ENCODE data around the gene SNX19. TPM values are rescaled to one million over a fixed set of nuclear protein-coding genes. Genes with fewer than 3 reads are reported as not detected.
A peak's percentile ranks its signal among the peaks of the same experiment; 100 is the strongest.
"Not testable (repeated sequence)": the region's sequence is repeated elsewhere in the genome, so short reads cannot be mapped to it uniquely, and the experiment has no call there.

SNX19 gene
- total RNA-seq, 2 experiments from 2014 or later = 22.7 to 29.5 TPM

DNA sequence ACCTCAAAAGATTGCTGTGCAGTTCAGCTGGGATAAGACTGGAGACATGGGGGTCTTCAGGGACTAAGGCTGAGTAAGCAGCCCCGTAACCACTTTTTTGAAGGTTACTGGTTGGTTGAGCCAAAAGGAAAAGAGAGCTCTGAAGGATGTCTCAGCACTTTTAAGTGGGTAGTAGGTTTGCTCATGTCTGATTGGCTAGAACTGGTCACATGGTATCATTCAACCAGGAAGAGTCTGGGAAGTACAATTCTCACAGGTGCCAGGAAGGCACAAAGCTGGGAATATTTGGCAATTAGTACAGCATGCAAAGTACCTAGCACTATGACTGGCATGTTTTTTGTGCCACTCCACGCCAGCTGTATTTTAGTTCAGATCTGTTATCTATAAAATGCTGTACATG lies 58.1 kb downstream of the SNX19 start:
- Mint-ChIP-seq H3K9me3 (ENCODE audit: low read depth) (peaks cover 5% of the 10 kb centered on the region), H3K27ac (no peak overlapping the region), H3K4me1 (no peaks in the 10 kb centered on the region), H3K27me3 (peaks cover 11% of the 10 kb centered on the region), H3K4me3 (no peak overlapping the region), H3K36me3 (ENCODE audit: low read depth) (no peaks in the 10 kb centered on the region)
- DNase-seq = no peak
- no peak for ATAC-seq
- ChIA-PET POLR2A (no interaction called here), CTCF (interaction anchor here (1.0 to 12.1 kb wide), 5 partner anchors 16 to 424 kb away, joined by 3 to 256 read pairs (median 3); no protein-coding TSS in a partner anchor)
- intact Hi-C loops (cut with DNase I, micrococcal nuclease) = no loop called here

DNA sequence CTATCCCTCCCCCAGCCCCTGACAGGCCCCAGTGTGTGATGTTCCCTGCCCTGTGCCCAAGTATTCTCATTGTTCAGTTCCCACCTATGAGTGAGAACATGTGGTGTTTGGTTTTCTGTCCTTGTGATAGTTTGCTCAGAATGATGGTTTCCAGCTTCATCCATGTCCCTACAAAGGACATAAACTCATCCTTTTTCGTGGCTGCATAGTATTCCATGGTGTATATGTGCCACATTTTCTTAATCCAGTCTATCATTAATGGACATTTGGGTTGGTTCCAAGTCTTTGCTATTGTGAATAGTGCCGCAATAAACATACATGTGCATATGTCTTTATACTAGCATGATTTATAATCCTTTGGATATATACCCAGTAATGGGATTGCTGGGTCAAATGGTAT lies 60.6 kb downstream of the SNX19 start:
- H3K9me3 Mint-ChIP-seq (ENCODE audit: low read depth); POLR2A ChIA-PET; CTCF ChIA-PET; H3K27ac Mint-ChIP-seq; H3K4me1 Mint-ChIP-seq; H3K4me3 Mint-ChIP-seq; H3K36me3 Mint-ChIP-seq (ENCODE audit: low read depth); intact Hi-C loops (cut with DNase I, micrococcal nuclease); DNase-seq; ATAC-seq: not testable (repeated sequence)
- peaks cover 11% of the 10 kb centered on the region for H3K27me3 Mint-ChIP-seq

DNA sequence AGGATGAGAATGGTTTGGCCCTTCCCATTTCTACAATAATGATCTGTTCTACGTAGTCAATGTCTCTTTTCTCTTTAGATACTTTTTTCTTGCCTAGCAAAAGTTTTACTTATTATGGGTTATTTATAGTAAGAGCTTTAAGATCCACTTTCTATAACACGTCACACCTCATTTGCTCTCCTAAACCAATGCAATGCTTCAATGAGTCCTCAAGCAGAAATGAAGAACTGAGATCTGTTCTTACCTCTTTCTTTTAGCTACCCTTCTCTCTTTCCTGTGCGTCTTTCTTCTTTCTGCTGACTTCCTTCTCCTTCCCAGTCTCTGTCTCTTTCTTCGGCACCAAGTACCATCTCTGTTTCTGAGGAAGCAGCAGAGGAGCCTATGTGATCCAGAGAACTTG lies 61.8 kb downstream of the SNX19 start:
- ChIA-PET POLR2A (no interaction called here), CTCF (interaction anchor here (0.9 kb wide), 1 partner anchor 16 kb away, joined by 3 read pairs; no protein-coding TSS in a partner anchor)
- no peak overlapping the region for H3K27ac Mint-ChIP-seq
- ATAC-seq (no peak), DNase-seq (no peak)
- H3K4me3 Mint-ChIP-seq = no peak overlapping the region
- peaks cover 5% of the 10 kb centered on the region for H3K9me3 Mint-ChIP-seq (ENCODE audit: low read depth)
- no peaks in the 10 kb centered on the region for H3K36me3 Mint-ChIP-seq (ENCODE audit: low read depth)
- intact Hi-C loops (cut with DNase I, micrococcal nuclease) = no loop called here
- H3K27me3 Mint-ChIP-seq = peaks cover 11% of the 10 kb centered on the region
- no peaks in the 10 kb centered on the region for H3K4me1 Mint-ChIP-seq

DNA sequence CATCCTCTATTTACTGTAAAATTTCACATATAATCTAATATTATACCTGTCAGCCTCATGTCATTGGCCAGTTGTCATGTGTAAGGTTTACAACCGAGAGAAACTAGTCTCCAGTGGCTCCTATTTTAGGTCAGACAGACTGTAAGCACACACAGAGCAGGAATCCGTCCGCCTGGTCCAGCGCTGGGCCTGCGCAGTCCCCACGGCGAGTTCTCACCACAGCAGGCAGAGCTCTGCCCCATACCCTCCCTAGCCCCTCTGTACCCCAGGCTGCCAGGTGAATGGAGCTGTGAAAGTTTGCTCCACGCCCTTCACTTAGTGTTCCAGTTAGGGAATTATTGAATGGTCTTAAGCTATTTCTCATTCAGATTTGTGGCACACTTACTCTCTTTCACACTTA lies 63.7 kb downstream of the SNX19 start:
- DNase-seq = no peak
- no peaks in the 10 kb centered on the region for H3K36me3 Mint-ChIP-seq (ENCODE audit: low read depth)
- ChIA-PET POLR2A (no interaction called here), CTCF (interaction anchor here (0.6 to 3.5 kb wide), 4 partner anchors 10 to 421 kb away, joined by 4 to 21 read pairs (median 5); no protein-coding TSS in a partner anchor)
- peaks cover 11% of the 10 kb centered on the region for H3K27me3 Mint-ChIP-seq
- no peak overlapping the region for H3K4me3 Mint-ChIP-seq
- H3K27ac Mint-ChIP-seq = no peak overlapping the region
- no peak for ATAC-seq
- H3K9me3 Mint-ChIP-seq (ENCODE audit: low read depth) = peaks cover 5% of the 10 kb centered on the region
- no peaks in the 10 kb centered on the region for H3K4me1 Mint-ChIP-seq
- intact Hi-C loops (cut with DNase I, micrococcal nuclease) = no loop called here

DNA sequence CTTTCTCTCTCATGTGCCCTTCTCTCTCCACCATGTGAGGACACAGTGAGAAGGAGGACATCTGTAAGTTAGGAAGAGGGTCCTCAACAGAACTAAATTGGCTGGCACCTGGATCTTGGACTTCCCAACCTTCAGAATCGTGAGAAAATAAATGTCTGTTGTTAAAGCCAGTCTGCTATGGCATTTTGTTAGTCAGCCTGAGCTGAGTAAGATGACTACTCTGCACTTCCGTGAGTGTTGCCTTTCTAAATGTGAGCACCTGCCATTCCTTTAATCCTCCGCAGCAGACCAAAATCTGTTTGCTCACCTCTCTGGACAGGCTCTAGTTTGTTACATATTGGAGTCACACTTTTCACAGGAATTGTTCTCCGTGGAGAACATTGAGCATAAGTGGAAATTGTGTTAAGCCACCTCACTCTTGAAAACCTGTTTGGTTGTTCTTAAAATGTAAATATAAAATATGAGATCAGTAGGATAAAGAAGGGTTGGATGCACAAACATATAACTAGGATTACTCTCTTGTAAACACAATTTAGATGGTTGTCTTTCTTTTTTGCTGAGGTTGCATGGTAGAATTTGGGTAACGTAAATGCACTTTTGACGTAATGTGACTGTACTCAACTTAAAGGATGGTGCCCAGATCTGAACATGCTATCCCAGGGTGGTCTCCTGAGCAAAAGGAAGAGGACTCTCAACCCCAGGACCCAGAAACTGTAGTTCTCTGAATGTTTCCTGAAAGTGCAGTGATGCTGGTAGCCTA lies 65.9 kb downstream of the SNX19 start:
- H3K36me3 Mint-ChIP-seq (ENCODE audit: low read depth) = no peaks in the 10 kb centered on the region
- no peak for DNase-seq
- intact Hi-C loops (cut with DNase I, micrococcal nuclease) = no loop called here
- no peak for ATAC-seq
- peaks cover 3% of the 10 kb centered on the region for H3K27me3 Mint-ChIP-seq
- POLR2A ChIA-PET = no interaction called here
- H3K9me3 Mint-ChIP-seq (ENCODE audit: low read depth) = no peaks in the 10 kb centered on the region
- CTCF ChIA-PET = interaction anchor here (3.5 kb wide), 1 partner anchor 12 kb away, joined by 21 read pairs; no protein-coding TSS in a partner anchor
- no peaks in the 10 kb centered on the region for H3K4me1 Mint-ChIP-seq
- no peak overlapping the region for H3K4me3 Mint-ChIP-seq
- no peak overlapping the region for H3K27ac Mint-ChIP-seq

DNA sequence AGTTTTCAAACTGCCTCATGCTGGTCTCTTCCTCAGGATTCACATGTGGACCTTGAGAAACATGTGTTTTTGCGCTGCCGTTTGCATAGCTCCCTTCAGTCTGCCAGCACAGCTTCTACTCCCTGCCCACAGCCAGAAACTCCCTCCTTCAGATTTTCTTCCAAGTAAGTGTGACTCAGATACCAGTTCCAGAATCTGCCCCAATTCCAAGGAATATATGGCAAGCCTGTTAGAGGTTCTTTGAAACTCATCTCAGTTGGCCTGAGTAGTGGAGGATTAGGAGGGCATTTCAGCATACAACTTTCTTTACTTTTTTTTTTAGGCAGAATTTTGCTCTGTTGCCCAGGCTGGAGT lies 67.1 kb downstream of the SNX19 start:
- POLR2A ChIA-PET = no interaction called here
- CTCF ChIA-PET = interaction anchor here (1.9 kb wide), 1 partner anchor 13 kb away, joined by 18 read pairs; no protein-coding TSS in a partner anchor
- H3K4me1 Mint-ChIP-seq = no peaks in the 10 kb centered on the region
- H3K27ac Mint-ChIP-seq = no peak overlapping the region
- no peak overlapping the region for H3K4me3 Mint-ChIP-seq
- no peaks in the 10 kb centered on the region for H3K9me3 Mint-ChIP-seq (ENCODE audit: low read depth)
- no peaks in the 10 kb centered on the region for H3K36me3 Mint-ChIP-seq (ENCODE audit: low read depth)
- no peak for DNase-seq
- no peaks in the 10 kb centered on the region for H3K27me3 Mint-ChIP-seq
- ATAC-seq = no peak
- intact Hi-C loops (cut with DNase I, micrococcal nuclease) = no loop called here

DNA sequence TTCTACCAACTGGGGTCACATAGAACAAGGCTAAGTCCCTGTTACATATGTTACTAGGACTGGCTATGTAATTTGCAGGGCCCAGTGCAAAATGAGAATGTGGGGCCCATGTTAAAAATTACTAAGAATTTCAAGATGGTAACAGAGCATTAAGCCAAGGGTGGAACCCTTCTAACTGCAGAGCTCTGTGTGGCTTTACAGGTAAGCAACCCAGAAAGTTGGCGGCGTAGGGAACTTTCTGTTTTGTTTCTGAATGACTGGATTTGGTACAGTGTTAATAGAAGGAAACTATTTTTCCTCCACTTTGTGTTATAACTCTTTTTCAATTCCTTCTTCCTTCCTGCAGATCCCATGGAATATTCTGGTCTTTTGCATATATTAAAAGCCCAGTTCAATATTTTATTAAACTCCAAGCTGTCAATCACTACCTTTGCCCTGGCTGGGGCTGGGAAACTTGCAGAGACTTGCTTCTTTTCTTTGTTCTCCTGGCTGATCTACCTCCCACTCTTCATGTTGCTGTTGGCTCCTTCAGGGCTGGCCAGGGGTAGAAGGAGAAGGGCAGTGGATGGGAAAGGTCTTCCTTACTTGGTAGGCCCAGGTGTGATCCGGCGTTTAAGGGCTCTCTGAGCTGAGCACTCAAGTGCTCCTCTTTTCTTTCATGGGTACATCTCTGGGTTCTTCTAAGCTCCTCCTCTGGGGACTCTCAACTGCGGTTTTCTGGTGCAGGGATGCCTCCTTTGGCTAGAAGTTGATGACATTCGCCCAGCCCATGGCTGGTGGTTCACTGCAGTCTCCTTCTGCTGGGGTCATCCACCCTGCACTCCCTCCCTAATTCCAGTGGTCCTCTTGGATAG lies 67.7 kb downstream of the SNX19 start:
- Mint-ChIP-seq H3K9me3 (ENCODE audit: low read depth) (no peaks in the 10 kb centered on the region), H3K4me1 (no peaks in the 10 kb centered on the region), H3K36me3 (ENCODE audit: low read depth) (no peaks in the 10 kb centered on the region), H3K4me3 (no peak overlapping the region), H3K27ac (no peak overlapping the region), H3K27me3 (no peaks in the 10 kb centered on the region)
- intact Hi-C loops (cut with DNase I, micrococcal nuclease) = no loop called here
- ATAC-seq = no peak
- ChIA-PET POLR2A (no interaction called here), CTCF (interaction anchor here (1.9 kb wide), 1 partner anchor 14 kb away, joined by 18 read pairs; no protein-coding TSS in a partner anchor)
- DNase-seq = no peak

DNA sequence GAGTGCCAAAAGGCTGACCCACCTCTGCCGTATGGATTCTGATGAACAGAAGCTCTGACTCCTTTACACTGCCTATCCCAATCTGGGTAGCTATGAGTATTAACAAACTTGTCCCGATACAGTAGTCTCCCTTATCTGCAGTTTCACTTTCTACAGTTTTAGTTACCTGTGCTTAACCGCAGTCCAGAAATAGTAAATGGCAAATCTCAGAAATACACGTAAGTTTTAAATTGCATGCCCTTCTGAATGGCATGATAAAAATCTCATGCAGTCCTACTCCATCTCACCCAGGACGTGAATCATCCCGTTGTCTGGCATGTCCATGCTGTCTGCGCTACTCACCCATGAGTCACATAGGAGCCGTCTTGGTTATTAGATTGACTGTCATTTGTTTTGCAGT lies 68.8 kb downstream of the SNX19 start:
- ChIA-PET POLR2A (no interaction called here), CTCF (interaction anchor here (1.1 to 1.9 kb wide), 2 partner anchors 8 to 15 kb away, joined by 3 to 18 read pairs; no protein-coding TSS in a partner anchor)
- Mint-ChIP-seq H3K27ac (no peak overlapping the region), H3K4me3 (no peak overlapping the region), H3K9me3 (ENCODE audit: low read depth) (no peaks in the 10 kb centered on the region), H3K27me3 (peaks cover 2% of the 10 kb centered on the region), H3K4me1 (no peaks in the 10 kb centered on the region), H3K36me3 (ENCODE audit: low read depth) (no peaks in the 10 kb centered on the region)
- ATAC-seq = no peak
- DNase-seq = no peak
- intact Hi-C loops (cut with DNase I, micrococcal nuclease) = no loop called here

DNA sequence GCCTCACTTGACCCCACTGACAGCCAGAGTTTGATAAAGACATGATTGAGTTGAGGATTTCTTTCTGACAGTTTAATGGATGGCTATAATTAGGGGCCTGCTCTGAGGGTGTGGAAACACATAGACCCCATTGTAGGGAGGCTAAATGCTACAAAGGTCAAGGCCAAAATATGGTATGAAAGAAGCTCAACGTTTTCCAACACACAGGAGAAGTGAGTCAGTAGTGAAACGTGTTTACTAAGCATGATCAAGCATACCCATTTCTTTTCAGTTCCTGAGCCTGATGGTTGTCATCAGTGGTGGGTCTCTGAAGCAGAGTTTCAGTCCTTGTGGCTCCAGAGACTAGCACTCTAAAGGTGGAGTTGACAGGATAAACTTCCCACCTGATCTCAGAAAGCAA lies 69.7 kb downstream of the SNX19 start:
- Mint-ChIP-seq H3K27ac (no peak overlapping the region), H3K4me3 (no peak overlapping the region), H3K4me1 (no peaks in the 10 kb centered on the region), H3K27me3 (peaks cover 3% of the 10 kb centered on the region), H3K9me3 (ENCODE audit: low read depth) (no peaks in the 10 kb centered on the region), H3K36me3 (ENCODE audit: low read depth) (no peaks in the 10 kb centered on the region)
- intact Hi-C loops (cut with DNase I, micrococcal nuclease) = no loop called here
- ChIA-PET CTCF (interaction anchor here (0.7 kb wide), 1 partner anchor 416 kb away, joined by 3 read pairs; no protein-coding TSS in a partner anchor), POLR2A (no interaction called here)
- ATAC-seq (peak; percentile 26), DNase-seq (no peak)

DNA sequence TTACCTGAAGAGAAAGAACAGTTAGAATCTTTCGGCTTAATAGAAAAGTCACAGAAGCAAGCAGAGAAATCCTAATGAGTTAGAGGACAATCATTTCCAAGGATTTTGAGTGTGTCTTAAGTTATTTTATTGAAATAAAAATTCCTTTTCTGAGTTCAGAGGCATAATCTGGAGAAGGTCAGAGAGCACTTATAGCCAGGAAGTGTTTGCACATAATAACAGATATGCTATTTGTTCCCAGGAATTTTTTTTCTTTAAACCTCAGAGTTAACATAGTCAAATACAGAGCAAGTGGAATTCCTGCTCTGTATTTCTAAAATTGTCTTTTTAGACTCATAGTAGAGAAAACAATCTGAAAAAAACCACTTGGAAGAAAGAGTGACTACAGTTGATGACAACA lies 74.3 kb downstream of the SNX19 start:
- ChIA-PET POLR2A (no interaction called here), CTCF (interaction anchor here (0.6 to 1.3 kb wide), 3 partner anchors 16 to 780 kb away, joined by 3 read pairs; no protein-coding TSS in a partner anchor)

DNA sequence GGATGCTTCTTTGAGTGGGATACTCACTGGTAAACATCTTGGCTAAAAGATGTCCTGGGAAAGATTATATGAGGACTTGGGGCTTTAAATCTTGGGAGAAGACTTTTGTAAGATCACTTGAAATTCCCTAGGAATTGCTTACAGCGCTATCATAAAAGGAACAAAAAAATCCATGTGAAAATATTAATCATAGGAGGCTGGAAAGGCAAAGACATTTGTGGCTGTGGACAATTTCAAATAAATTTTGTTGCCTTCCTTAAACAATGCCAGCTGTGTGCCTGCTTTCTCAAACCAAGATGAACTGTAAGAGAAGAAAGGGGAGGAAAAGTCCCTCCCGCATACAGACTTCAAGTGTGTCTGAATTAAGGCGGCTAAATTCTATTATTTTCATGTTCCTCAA lies 75.6 kb downstream of the SNX19 start:
- intact Hi-C loops (cut with DNase I, micrococcal nuclease) = no loop called here
- Mint-ChIP-seq H3K9me3 (ENCODE audit: low read depth) (peaks cover 17% of the 10 kb centered on the region), H3K4me3 (no peak overlapping the region), H3K4me1 (no peaks in the 10 kb centered on the region), H3K27ac (no peak overlapping the region), H3K27me3 (peaks cover 17% of the 10 kb centered on the region), H3K36me3 (ENCODE audit: low read depth) (peaks cover 2% of the 10 kb centered on the region)
- DNase-seq (no peak), ATAC-seq (no peak)
- ChIA-PET CTCF (interaction anchor here (0.8 to 1.9 kb wide), 2 partner anchors 17 to 19 kb away, joined by 4 to 5 read pairs; no protein-coding TSS in a partner anchor), POLR2A (no interaction called here)

More for the DNA sequence above, 74.3 kb downstream of the SNX19 start:
- ATAC-seq (no peak), DNase-seq (no peak)
- Mint-ChIP-seq H3K4me1 (no peaks in the 10 kb centered on the region), H3K9me3 (ENCODE audit: low read depth) (peaks cover 12% of the 10 kb centered on the region), H3K27me3 (peaks cover 15% of the 10 kb centered on the region), H3K36me3 (ENCODE audit: low read depth) (peaks cover 2% of the 10 kb centered on the region), H3K4me3 (no peak overlapping the region), H3K27ac (no peak overlapping the region)
- intact Hi-C loops (cut with DNase I, micrococcal nuclease) = no loop called here
